ENCODE measurements around the gene TPPP2.

The TPPP2 gene

GRCh38 chr14:21059842-21060613, 30.0 kb downstream of the TPPP2 start:
- DNase-seq = no peak

- DNase-seq = no peak
These were observed 30.8 kb downstream of the TPPP2 start for GRCh38 chr14:21060614-21061346.

- no peak for DNase-seq
These were observed 31.3 kb downstream of the TPPP2 start for GRCh38 chr14:21061347-21061668.

- no peak for DNase-seq
These were observed 33.5 kb downstream of the TPPP2 start for GRCh38 chr14:21063479-21063878.

- peak; percentile 53 for DNase-seq
These were observed 37.0 kb downstream of the TPPP2 start for GRCh38 chr14:21066882-21067502.

GRCh38 chr14:21068521-21069387, 38.7 kb downstream of the TPPP2 start:
- DNase-seq = peak; percentile 96

- DNase-seq = peak; percentile 73
These were observed 39.5 kb downstream of the TPPP2 start for GRCh38 chr14:21069388-21070082.

GRCh38 chr14:21070083-21070609, 40.1 kb downstream of the TPPP2 start, which contains the start of gene ARHGEF40:
ARHGEF40 (plus strand) TSS chr14:21070304; CDS start chr14:21070397, 93 bp downstream.
- no peak for DNase-seq

GRCh38 chr14:21070610-21071224, 40.7 kb downstream of the TPPP2 start:
- peak; percentile 71 for DNase-seq

- peak; percentile 84 for DNase-seq
These were observed 41.4 kb downstream of the TPPP2 start for GRCh38 chr14:21071225-21072030.

GRCh38 chr14:21072031-21072473, 42.0 kb downstream of the TPPP2 start:
- no peak for DNase-seq

- no peak for DNase-seq
These were observed 42.8 kb downstream of the TPPP2 start for GRCh38 chr14:21072781-21073339.

GRCh38 chr14:21073921-21074320, 43.9 kb downstream of the TPPP2 start:
- DNase-seq = no peak

GRCh38 chr14:21074398-21075272, 44.6 kb downstream of the TPPP2 start:
- DNase-seq = no peak

- DNase-seq = peak; percentile 13
These were observed 45.9 kb downstream of the TPPP2 start for GRCh38 chr14:21075719-21076437.

GRCh38 chr14:21077672-21078071, 47.7 kb downstream of the TPPP2 start:
- no peak for DNase-seq

GRCh38 chr14:21078287-21078686, 48.3 kb downstream of the TPPP2 start:
- no peak for DNase-seq

- DNase-seq = no peak
These were observed 48.7 kb downstream of the TPPP2 start for GRCh38 chr14:21078726-21079125.

Measured in DMS79 treated with DMSO at 0.1 percent for 48 hours (cell line).